AG09319 (cell line): ENCODE data around the gene IFITM2.
"Not testable (repeated sequence)": the region's sequence is repeated elsewhere in the genome, so short reads cannot be mapped to it uniquely, and the experiment has no call there.

Experiments
- DNase-seq: peaks from one replicate; pipeline ENCODE4 v3.0.0-alpha.2; 2010; ENCODE audit warnings: low read depth; ENCODE audit errors: extremely low read depth
- TF ChIP-seq, protein P1 (sequence below): IDR thresholded peaks from 2 replicates; pipeline ENCODE4 v1.5.1; 2011; ENCODE audit warnings: low read depth, mild to moderate bottlenecking, inconsistent platforms, low read length, moderate library complexity

IFITM2 gene

GRCh38 chr11:329886-330253 lies 22.3 kb downstream of the IFITM2 start:
- DNase-seq, result no peak
- TF ChIP-seq, protein P1, sequence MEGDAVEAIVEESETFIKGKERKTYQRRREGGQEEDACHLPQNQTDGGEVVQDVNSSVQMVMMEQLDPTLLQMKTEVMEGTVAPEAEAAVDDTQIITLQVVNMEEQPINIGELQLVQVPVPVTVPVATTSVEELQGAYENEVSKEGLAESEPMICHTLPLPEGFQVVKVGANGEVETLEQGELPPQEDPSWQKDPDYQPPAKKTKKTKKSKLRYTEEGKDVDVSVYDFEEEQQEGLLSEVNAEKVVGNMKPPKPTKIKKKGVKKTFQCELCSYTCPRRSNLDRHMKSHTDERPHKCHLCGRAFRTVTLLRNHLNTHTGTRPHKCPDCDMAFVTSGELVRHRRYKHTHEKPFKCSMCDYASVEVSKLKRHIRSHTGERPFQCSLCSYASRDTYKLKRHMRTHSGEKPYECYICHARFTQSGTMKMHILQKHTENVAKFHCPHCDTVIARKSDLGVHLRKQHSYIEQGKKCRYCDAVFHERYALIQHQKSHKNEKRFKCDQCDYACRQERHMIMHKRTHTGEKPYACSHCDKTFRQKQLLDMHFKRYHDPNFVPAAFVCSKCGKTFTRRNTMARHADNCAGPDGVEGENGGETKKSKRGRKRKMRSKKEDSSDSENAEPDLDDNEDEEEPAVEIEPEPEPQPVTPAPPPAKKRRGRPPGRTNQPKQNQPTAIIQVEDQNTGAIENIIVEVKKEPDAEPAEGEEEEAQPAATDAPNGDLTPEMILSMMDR, result no peak

DNA sequence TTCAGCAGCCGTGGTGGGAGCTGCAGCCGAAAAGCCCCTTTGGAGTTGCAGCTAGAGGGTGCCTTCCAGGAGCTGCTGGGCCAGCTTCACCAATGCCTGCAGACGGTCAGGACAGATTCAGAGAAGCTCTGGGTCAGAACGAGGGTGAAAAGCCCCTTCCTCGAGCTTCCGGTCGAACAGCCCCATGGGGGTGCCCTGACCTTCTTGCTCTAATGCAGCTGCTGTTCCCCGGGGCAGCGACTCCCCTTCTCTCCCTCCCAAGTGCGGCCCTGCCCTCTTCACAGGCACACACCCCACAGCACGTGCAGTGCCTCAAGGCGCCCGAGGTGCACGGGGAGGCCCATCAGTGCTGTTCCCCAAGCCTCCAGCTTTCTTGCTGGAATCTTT lies 22.7 kb downstream of the IFITM2 start:
- TF ChIP-seq, protein P1, result no peak
- DNase-seq, result no peak

DNA sequence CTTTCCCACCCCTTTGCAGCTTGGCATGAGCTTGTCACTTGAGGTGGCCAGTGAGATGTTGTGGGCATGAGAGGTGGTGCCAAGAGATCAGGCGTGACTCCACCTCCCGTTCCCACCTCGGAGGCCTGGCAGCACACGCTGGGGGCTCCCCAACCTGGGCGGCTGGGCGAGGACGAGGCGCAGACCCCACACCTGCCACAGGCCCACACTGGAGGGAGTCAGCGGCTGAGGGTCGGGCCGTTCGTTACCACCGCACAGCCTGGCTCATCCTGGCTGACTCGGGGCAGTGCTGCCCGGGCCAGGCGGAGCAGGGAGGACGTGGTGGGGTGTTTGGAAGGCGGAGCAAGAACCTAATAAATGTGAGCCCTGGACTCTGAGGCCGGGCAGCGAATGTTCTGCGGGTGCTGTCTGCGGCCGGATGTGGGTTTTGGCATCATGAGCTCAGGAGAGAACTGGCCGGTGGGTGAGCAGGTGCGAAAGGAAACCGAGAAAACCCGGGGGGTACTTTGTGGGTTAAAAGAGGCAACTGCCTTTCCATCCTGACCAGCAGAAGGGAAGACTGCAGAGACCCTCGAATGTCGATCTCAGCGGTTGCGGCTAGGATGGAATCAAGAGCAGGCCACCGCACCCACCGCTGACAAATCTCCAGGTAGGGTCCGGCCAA lies 23.2 kb downstream of the IFITM2 start:
- no peak for DNase-seq

GRCh38 chr11:331358-332060 lies 23.9 kb downstream of the IFITM2 start:
- TF ChIP-seq, protein P1, result no peak
- DNase-seq, result no peak

More for the DNA sequence above, 23.2 kb downstream of the IFITM2 start:
- TF ChIP-seq, protein P1, result no peak

GRCh38 chr11:332651-333480 lies 25.2 kb downstream of the IFITM2 start:
- TF ChIP-seq, protein P1, result no peak
- no peak for DNase-seq

GRCh38 chr11:333616-334263 lies 26.1 kb downstream of the IFITM2 start:
- DNase-seq, result not testable (repeated sequence)

GRCh38 chr11:334264-334994 lies 26.8 kb downstream of the IFITM2 start:
- no peak for DNase-seq
- TF ChIP-seq, protein P1, result no peak
